Stimulated activated naive CD8-positive, alpha-beta T cell treated with anti-CD3 and anti-CD28 coated beads, Interleukin-15, amount 100 ng/mL, for 72 hours (primary cell): ENCODE measurements around the gene PFAS.
A peak's percentile ranks its signal among the peaks of the same experiment; 100 is the strongest.

Source experiments
- ATAC-seq: fragments of 150-1000 bp; cut with Tn5 transposase; 2 replicates; pipeline ENCODE4 v1.10.0; 2021; ENCODE audit warnings: mild to moderate bottlenecking, moderate library complexity
- DNase-seq, 2 donors: peaks; one replicate each; pipeline ENCODE4 v3.0.0; 2021 to 2022
- H3K27ac Mint-ChIP-seq, 2 donors: one replicate each; pipeline ENCODE4 v1.8.0; 2022; ENCODE audit warnings: mild to moderate bottlenecking in 2 of 2, mixed read lengths in 2 of 2, moderate library complexity in 2 of 2
- H3K27me3 Mint-ChIP-seq: one replicate; pipeline ENCODE4 v1.8.0; 2022; ENCODE audit warnings: mixed read lengths
- H3K4me1 Mint-ChIP-seq: one replicate; pipeline ENCODE4 v1.8.0; 2022; ENCODE audit warnings: mild to moderate bottlenecking, mixed read lengths
- H3K4me3 Mint-ChIP-seq, 2 donors: one replicate each; pipeline ENCODE4 v1.8.0; 2022; ENCODE audit warnings: mild to moderate bottlenecking in 2 of 2, mixed read lengths in 2 of 2, moderate library complexity in 1 of 2
- H3K9me3 Mint-ChIP-seq, 2 donors: one replicate each; pipeline ENCODE4 v1.8.0; 2022; ENCODE audit warnings: mixed read lengths in 2 of 2

The PFAS gene

DNA sequence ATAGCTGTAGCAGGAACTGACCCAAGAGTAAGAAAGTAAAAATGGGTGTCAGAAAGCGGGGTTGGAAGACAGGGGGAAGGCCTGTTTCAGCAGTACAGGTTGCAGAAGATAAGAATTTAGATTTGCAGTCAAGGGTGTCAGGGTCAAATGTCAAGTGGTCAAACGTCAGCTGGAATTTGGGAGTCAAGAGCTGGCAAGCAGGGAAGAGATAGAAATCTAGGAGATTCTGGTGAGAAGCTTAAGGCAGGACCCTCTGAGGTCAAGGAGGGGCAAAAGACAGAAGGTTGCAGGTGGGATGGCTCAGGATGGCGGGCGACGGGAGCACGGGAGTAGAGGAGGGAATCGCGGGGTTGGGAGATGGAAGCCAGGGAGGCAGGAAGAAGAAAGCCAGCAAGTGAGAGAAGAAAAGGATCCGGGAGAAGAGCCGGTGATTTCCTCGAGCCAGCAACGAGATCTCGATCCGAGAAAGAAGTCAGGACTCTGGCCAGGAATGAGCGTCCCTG is 45.8 kb downstream of the PFAS start:
- Mint-ChIP-seq H3K9me3 (no peaks in the 10 kb centered on the region), H3K27ac (peak overlapping the region; percentile 74 to 91), H3K4me3 (peak overlapping the region; percentile 86 to 95), H3K4me1 (peaks cover 44% of the 10 kb centered on the region), H3K27me3 (no peaks in the 10 kb centered on the region)
- ATAC-seq = no peak
- no peak for DNase-seq

DNA sequence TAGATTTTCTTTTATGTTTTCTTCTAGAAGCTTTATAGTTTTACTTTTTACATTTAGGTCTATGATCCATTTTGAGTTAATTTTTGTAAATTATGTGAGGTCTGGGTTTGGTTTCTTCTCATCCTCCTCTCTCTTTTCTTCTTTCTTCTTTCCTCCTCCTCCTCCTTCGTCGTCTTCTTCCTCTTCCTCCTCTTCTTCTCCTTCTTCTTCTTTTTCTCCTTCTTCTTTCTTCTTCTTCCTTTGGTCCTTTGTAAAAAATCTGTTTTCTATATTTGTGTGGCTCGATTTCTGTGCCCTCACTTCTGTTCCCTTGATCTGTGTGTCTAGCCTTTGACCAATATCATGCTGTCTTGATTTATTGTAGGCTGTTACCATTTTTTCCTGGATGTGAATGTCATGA is 51.1 kb downstream of the PFAS start:
- no peaks in the 10 kb centered on the region for H3K27me3 Mint-ChIP-seq

DNA sequence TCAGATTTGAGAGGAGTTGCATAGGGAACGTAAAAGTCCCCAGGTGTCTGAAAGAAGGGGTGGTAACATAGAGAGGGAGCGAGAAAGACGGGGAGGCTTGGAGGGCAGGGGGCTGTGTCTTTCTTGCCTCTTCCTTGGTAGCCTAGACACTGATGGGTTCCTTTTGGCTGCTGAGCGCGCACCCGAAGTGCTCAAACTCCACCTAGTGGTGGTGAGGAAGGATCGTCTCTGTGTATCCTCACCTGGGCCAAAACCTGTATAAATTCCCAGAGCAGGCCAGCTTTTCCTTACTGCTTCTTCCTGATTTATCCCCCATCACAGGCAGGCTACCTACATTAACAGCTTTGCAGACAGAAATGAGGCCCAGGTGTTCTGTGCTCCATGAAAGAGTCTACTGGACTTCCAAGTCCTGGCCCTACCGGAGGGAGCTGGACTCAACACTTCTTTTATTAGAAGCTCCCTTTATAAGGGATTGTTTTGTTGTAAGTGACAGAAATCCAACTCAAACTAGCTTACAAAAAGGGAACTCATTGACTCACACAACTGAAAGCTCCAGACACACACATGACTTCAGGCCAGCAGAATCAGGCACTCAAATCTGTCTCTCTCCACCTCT is 51.6 kb downstream of the PFAS start:
- H3K4me3 Mint-ChIP-seq = no peak overlapping the region
- H3K9me3 Mint-ChIP-seq = no peaks in the 10 kb centered on the region
- peak; percentile 55 to 61 for DNase-seq
- no peak overlapping the region for H3K27ac Mint-ChIP-seq
- peak; percentile 96 for ATAC-seq
- H3K27me3 Mint-ChIP-seq = no peaks in the 10 kb centered on the region
- peaks cover 20% of the 10 kb centered on the region for H3K4me1 Mint-ChIP-seq

More for the DNA sequence above, 51.1 kb downstream of the PFAS start:
- peak overlapping the region in 1 of 2 donors; percentile 74 for H3K27ac Mint-ChIP-seq
- H3K9me3 Mint-ChIP-seq = no peaks in the 10 kb centered on the region
- H3K4me3 Mint-ChIP-seq = no peak overlapping the region
- DNase-seq (no peak), ATAC-seq (peak; percentile 1)
- peaks cover 25% of the 10 kb centered on the region for H3K4me1 Mint-ChIP-seq

DNA sequence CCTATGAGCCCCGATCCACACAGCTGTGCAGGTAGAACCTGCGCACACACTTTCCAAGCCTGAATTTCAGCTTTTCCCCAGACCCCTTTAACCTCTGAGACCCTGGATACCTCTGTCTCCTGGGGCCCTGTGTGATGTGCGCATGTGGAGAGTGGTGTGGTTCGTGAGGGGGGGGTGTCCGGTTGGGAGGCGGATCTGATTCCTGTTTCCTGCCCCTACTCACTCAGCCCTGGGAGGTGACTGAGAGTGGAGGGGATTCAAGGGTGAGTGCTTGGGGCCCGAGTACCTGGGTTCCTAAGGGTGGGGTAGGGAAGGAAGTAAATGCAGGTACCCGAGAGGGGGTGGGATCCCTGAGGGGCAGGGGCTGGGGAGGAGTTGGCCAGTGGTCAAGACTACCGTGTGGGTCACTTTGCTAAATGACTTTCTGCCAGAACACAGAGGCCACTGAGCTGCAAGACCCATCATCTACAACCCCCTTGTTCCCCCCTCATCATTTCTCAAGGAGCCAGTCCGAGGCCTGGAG is 61.6 kb downstream of the PFAS start:
- no peak overlapping the region for H3K27ac Mint-ChIP-seq
- no peak for DNase-seq
- H3K4me1 Mint-ChIP-seq = no peaks in the 10 kb centered on the region
- ATAC-seq = no peak
- H3K9me3 Mint-ChIP-seq = no peaks in the 10 kb centered on the region
- H3K4me3 Mint-ChIP-seq = no peak overlapping the region
- peaks cover 43% of the 10 kb centered on the region for H3K27me3 Mint-ChIP-seq

DNA sequence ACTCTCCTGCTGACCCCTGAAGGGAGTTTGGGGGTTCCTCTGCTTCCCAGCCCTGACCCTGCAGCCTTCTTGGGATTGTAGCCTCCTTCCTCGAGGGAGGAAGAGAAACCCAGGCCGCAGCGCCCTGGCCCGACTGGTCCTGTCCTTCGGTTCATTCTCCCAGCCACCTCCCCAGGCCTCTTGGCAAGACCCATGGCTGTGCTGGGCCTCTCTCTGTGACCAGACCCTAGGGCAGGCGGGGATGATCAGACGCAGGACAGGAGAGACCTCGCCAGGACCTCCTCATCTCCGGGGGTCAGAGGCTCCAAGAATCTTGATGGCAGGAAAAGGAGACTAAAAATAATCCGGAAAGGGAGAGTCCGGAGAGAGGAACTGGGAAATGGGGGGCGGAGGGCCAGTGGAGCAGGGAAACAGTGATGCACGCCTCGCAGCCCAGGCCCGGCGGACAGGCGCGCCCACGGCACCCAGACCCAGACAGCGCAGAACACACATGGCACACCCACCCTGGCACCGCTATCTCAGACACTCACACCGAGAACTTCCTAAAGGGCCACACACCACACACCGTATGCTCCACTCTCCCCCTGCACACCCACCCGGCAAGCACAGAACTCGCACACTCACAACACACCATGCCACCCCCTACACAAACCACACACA is 62.2 kb downstream of the PFAS start:
- Mint-ChIP-seq H3K4me3 (no peak overlapping the region), H3K9me3 (no peaks in the 10 kb centered on the region), H3K27me3 (peaks cover 48% of the 10 kb centered on the region), H3K27ac (no peak overlapping the region), H3K4me1 (no peaks in the 10 kb centered on the region)
- DNase-seq (no peak), ATAC-seq (no peak)

DNA sequence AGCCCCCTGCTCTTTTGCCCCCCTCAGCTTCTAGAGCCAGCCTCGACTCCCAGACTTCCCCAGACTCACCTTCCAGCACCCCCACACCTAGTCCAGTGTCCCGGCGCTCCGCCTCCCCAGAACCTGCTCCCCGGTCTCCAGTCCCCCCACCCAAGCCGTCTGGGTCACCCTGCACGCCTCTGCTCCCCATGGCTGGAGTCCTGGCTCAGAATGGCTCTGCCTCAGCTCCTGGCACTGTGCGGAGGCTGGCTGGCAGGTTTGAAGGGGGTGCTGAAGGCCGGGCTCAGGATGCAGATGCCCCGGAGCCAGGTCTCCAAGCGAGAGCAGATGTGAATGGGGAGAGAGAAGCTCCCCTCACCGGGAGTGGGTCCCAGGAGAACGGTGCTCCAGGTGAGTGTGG is 63.2 kb downstream of the PFAS start:
- peaks cover 48% of the 10 kb centered on the region for H3K27me3 Mint-ChIP-seq
- no peaks in the 10 kb centered on the region for H3K9me3 Mint-ChIP-seq
- no peaks in the 10 kb centered on the region for H3K4me1 Mint-ChIP-seq
- ATAC-seq = no peak
- no peak overlapping the region for H3K27ac Mint-ChIP-seq
- H3K4me3 Mint-ChIP-seq = no peak overlapping the region
- no peak for DNase-seq

DNA sequence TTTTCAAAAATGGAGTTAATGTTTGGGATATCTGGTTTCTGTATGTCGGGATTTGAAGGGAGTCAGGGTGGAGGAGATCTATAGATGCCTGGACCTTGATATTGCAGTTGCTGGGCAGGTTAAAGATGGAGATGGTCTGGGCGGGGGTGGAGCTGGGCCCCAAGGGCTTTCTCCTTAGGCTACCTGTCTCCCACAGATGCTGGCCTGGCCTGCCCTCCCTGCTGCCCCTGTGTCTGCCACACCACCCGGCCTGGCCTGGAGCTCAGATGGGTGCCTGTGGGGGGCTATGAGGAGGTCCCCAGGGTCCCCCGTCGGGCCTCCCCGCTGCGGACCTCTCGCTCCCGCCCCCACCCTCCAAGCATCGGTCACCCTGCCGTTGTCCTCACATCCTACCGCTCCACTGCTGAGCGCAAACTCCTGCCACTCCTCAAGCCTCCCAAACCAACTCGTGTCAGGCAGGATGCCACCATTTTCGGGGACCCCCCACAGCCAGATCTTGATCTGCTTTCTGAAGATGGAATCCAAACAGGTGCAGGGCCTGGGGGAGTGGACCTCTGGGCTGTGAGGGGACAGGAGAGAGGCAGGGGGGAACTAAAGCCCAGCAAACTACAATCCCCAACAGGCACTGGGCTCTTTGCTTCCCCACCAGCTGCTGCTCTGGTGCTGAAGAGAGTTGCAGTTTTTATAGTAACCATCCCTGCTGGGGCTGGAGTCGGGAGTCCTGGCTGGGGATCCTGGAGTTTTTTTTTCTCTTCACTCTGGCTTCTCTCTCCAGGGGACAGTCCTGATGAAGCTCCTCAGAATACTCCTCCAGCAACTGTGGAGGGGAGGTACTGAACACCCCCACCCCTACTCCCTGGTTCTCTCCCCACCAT is 63.9 kb downstream of the PFAS start:
- Mint-ChIP-seq H3K4me3 (no peak overlapping the region), H3K27me3 (peaks cover 48% of the 10 kb centered on the region), H3K4me1 (no peaks in the 10 kb centered on the region), H3K27ac (no peak overlapping the region), H3K9me3 (no peaks in the 10 kb centered on the region)
- ATAC-seq (no peak), DNase-seq (no peak)

DNA sequence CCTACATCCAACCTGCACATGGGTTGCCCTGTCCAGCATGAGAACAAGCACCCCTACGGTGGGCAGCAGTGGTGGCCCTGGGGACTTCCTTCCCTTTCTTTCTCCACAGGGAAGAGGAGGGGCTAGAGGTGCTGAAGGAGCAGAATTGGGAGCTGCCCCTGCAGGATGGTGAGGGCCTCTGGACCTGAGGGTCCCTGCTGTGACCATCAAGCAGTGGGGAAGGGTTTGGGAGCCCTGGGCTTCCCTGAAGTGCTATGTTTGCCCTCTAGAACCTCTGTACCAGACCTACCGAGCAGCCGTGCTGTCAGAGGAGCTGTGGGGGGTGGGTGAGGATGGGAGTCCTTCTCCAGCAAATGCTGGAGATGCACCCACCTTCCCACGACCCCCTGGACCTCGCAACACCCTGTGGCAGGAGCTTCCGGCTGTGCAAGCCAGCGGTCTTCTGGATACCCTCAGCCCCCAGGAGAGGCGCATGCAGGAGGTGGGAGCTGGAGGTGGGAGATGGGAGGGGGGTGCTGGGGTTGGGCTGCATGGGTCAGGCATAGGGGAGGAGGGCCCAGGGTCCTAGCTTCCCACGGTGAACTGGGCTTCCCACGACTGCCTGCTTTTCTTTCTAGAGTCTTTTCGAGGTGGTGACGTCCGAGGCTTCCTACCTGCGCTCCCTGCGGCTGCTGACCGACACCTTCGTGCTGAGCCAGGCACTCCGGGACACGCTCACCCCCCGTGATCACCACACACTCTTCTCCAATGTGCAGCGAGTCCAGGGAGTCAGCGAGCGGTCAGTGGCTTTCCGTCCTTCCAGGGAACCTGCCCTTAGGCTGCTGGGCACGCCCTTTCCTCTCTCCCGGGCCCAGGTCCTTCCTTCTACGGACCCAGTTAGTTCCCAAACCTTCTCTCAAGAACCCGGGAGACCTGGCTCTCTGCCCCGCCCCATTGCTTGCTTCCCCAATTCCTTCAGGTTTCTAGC is 66.0 kb downstream of the PFAS start:
- no peaks in the 10 kb centered on the region for H3K9me3 Mint-ChIP-seq
- DNase-seq (no peak), ATAC-seq (no peak)
- H3K4me3 Mint-ChIP-seq = no peak overlapping the region
- H3K27ac Mint-ChIP-seq = no peak overlapping the region
- H3K4me1 Mint-ChIP-seq = no peaks in the 10 kb centered on the region
- peaks cover 48% of the 10 kb centered on the region for H3K27me3 Mint-ChIP-seq

DNA sequence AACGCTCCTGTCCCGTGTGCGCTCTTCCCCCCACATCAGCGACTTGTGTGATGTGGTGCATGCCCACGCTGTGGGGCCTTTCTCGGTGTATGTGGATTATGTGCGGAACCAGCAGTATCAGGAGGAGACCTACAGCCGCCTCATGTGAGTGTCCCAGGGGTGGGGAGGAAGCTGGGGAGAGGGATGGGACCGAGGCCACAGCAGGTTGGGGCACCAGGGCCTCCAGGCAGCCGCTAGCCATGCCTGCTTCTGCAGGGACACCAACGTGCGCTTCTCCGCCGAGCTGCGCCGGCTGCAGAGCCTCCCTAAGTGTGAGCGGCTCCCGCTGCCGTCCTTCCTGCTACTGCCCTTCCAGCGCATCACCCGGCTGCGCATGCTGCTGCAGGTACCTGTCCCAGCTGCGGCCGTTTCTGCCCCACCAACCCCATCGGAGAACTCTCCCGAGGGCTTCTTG is 66.7 kb downstream of the PFAS start:
- DNase-seq (no peak), ATAC-seq (no peak)
- no peaks in the 10 kb centered on the region for H3K4me1 Mint-ChIP-seq
- no peaks in the 10 kb centered on the region for H3K9me3 Mint-ChIP-seq
- H3K27me3 Mint-ChIP-seq = peaks cover 48% of the 10 kb centered on the region
- no peak overlapping the region for H3K4me3 Mint-ChIP-seq
- H3K27ac Mint-ChIP-seq = no peak overlapping the region

DNA sequence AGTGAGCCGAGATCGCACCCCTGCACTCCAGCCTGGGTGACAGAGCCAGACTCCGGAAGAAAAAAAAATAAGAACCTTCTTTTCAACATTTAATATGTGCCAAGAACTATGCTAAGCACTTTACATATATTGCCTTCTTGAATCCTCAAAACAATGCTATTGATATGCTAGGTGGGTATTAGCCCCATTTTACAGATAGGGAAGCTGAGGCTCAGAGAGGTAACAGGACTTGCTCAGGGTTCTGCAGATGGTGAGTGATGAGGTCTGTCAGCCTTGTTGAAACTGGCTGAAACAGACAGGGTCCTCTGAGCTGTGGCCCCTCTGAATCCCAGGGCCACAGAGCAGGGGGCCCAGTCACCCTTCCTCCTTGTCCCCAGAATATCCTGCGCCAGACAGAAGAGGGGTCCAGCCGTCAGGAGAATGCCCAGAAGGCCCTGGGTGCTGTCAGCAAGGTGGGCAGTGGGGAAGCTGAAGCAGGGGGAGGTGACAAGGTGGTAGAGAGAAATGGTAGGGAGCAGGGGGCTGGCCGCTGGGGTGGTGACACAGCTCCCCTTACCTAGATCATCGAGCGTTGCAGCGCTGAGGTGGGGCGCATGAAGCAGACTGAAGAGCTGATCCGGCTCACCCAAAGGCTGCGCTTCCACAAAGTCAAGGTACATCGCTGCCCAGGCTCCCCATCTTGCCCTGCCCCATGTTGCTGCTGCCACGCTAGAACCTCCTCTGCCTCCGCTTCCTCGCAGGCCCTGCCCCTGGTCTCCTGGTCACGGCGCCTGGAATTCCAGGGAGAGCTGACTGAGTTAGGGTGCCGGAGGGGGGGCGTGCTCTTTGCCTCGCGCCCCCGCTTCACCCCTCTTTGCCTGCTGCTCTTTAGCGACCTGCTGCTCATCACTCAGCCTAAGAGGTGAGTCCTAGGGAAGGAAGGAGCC is 69.2 kb downstream of the PFAS start:
- no peak for ATAC-seq
- Mint-ChIP-seq H3K4me1 (no peaks in the 10 kb centered on the region), H3K27ac (no peak overlapping the region), H3K9me3 (no peaks in the 10 kb centered on the region), H3K27me3 (peaks cover 28% of the 10 kb centered on the region), H3K4me3 (no peak overlapping the region)
- DNase-seq = no peak
